Measurements from ENCODE around the gene ATP8A2.

DNA sequence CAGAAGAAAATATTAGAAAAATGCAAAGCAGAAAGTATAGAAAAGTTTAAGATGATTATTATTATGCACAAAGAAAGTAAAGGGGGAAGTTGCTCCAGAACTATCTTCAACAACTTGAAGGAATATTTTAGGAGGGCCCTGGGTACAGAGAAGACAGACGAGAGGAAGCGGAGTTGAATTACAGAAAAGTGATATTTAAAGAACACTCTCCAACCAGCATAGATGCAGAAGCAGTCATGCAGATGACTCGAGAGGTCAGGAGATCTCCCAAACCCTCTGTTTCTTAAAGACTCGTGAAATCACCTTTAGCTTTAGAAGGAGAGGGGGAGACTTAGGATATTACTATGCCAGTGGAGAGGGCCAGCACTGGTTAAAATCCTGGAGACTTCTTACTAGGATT lies 688.6 kb downstream of the ATP8A2 start:
- TF ChIP-seq EZH2 (IDR thresholded peaks at IDR 0.05) (no peak), POLR2AphosphoS5 (IDR thresholded peaks at IDR 0.05; ENCODE audit: borderline replicate concordance, low read depth, low read length) (no peak), FOXP2 (optimal IDR thresholded peaks at IDR 0.05; ENCODE audit: control extremely low read depth, extremely low read length, insufficient read depth) (no peak)
